HG02884 (cell line): ENCODE results near the gene MAP2K6.

Experiments
- ATAC-seq: cut with Tn5 transposase; IDR thresholded peaks from one replicate; pipeline ENCODE4 v1.9.1; 2021; ENCODE audit warnings: mild to moderate bottlenecking, moderate library complexity; ENCODE audit not compliant: unreplicated experiment

Gene MAP2K6

DNA sequence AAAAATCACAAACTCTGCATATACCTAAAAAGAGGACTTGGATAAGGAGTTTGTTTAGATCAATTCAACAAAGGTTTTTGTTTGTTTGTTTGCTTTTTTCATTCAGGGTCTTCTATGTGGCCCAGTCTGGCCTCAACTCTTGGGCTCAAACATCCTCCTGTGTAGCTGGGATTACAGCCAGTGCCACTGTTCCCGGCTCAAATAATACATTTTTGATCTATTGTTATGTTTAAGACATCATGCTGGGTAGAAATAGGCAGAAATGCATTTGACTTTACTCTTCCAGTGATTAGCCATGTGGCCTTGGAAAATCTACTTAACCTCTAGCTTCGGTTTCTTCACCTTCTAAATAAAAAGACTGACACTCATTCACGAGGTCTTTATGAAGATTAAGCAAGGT, 11.5 kb downstream of the MAP2K6 start:
- no peak for ATAC-seq

DNA sequence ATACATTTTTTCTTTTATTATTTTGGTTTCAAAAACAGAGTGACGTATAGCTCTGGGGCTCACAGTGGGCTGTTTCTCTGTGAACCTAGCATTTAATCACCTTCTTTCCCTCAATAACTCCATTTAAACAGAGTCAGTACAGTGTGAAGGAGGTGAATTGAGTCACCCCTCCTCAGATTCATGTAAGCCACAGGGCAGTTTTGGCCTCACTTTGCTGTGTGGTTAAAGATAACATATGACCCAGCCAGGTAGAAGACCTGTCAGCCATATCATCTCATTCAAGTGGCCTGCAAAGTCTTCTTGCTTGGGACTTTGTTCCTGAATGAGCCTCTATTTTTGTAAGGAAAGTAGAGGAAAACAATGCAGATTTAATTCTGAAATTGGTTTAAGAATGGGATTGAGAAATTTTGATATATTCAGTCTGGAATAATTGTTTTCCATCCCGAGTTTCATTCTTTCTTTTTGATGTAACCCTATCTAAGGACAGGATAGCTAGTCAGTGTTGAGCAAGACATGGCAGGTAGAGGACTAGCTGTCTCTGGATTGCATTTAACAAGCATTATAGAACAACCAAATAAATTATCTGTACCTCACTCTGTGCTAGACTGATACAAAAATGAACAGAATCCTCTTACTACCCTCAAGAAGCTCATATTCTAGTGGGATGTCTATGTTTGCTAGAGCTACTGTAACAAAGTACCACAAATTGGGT, 13.1 kb downstream of the MAP2K6 start:
- no peak for ATAC-seq

DNA sequence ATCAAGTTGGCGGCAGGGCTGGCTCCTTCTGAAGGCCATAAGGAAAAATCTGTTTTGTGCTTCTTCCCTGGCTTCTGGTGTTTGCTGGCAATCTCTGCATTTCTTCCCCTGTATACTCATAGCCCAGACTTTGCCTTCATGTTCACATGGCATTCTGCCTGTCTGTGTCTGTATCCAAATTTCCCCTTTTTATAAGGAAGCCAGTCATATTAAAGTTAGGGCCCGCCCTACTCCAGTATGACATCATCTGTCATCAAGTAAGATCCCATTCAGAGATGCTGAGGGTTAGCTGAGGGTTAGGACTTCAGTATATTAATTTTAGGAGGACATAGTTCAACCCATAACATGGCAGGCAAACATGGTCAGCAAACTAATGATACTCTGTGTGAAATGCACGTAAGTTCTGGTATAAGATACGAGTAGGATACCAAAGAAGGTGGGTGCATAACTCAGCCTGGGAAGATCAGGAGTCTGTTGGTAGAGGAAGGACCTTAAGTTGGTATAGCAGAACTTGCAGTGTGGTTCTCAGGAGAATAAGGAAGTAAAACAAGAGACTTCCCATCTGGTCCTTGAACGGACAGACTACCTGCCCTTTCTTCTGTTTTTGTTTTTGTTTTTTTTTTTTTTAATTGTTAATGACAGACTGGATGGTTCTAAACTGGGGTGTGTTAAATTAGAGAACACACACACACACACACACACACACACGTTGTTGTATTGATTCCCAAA, 13.9 kb downstream of the MAP2K6 start:
- no peak for ATAC-seq

DNA sequence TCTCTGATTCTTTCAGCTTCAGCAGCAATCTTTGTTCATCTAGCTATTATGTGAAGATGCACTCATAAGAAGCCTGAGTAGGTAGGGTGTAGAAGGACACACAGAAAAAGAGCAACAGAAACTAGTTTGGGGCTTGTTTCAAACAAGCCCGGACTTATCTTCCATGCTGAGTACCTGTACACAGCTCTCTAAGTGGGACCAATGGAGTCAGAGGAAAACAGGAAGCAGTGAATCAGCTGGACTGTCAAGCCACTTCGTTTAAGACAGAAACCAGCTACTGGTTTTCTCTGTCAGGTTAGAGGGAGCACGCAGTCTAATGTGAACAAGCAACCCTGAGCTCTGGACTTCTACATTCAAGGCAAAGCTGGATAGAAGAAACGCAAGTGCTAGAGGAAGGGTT, 16.0 kb downstream of the MAP2K6 start:
- no peak for ATAC-seq

DNA sequence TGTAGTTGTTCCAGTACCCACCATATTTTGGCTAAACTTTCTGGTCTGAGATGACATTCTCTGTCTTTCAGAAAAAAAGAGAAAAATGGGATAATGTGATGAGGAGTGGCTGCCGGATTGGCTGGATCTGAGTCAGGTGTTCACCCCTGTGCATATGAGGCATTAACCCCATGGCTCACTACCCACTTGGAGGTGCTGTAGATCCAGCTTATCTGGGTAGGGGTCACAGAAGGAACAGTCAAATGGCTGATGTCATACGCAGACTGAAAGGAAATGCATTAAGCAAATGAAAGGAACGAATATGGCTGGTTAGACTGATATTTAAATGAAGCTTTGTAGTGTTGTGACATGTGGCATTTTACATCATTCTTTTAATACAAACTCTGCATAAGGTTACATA, 17.3 kb downstream of the MAP2K6 start:
- no peak for ATAC-seq

DNA sequence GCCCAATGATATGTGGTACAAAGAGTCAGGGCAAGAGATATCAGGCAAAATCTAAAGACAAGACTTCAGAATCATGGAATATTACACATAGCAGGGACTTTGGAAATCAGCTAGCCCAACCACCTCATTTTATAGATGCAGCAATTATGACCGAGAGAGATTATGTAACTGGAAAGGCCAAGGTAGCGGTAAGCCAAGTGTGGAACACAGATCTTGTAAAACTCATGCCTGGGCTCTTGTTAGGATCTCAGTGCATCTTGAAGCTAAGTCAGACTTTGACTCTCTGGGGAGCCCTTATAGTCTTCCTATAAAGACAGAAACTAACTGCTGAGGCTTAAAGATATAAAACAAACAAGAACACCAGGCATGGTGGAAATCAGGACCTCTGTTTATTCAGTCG, 18.6 kb downstream of the MAP2K6 start:
- no peak for ATAC-seq

DNA sequence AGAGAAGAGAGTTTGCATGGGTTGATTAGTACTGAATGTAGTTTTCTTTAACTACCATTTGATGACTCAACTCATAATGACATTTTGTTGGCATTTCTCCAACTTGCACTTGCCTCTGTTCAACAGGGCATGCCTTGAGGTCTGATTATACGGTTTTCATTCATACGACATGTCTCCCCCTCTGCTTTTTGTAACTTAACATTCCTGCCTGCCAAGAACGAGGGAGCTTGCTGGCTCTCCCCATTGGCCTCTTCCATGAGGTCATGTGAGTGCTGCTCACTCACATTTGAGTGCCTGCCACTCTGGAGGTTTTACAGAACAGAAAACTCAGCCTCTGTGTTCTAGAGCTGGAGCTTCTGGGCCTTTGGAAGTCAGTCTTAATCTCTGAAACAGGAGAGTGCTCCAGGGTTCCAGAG, 19.7 kb downstream of the MAP2K6 start:
- no peak for ATAC-seq

DNA sequence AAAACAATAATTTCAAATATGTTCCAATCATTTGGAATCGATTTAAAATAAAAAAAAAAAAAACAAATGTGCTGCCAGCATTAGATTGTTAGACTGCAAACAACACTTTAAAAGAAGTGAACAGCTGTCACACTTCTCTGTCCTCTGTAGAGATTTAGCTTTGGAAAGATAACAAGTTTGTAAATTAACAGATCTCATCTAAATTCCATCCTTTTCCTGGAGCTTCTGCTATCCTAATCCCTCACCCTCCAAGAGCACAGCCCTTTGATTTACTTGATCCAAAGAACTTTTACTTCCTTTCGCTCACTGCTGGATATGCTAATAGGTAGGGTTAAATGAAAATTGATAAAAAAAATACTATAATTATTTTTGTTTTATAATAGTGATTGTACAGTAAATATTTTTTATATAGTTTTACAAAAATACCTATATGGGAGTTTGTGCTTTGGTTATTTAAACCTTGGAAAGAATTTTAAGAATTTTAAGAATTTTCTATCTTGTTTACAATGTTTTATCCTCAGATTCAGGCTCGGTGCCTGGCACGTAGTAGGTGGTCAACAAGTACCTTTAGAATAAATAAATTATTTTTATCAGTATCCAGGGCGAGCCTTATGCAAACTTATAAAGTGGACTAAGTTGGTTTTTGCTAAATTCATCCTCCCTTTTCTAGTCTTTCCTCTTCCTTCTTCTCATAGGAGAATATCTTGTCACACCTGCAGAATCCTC, 21.6 kb downstream of the MAP2K6 start:
- ATAC-seq: no peak

DNA sequence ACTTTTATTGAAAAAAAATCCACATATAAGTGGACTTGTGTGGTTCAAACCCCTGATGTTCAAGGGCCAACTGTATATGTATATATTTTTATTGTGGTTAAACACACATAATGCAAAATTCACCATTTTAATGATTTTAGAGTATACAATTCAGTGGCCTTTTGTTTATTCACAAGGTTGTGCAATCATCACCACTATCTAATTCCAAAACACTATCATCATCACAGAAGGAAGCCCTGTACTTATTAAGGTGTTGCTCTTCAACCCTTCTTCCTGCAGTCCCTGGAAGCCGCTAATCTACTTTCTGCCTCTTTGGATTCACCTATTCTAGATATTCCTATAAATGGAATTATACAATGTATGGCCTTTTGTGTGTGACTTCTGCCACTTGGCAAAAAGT, 23.0 kb downstream of the MAP2K6 start:
- no peak for ATAC-seq

DNA sequence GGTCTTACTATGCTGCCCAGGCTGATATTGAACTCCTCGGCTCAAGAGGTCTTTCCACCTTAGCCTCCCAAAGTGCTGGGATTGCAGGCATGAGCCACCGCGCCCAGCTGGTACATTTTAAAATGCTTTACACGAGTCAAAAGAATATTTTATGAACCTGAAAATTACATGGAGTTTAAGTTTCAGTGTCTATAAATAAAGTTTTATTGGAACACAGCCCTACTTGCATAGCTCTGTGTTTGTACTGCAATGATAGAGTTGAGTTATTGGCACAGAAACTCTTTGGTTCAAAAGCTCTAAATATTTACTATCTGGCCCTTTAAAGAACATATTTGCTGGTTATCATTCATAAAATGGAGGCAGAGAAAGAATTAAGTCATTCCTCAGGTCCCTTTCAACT, 24.3 kb downstream of the MAP2K6 start:
- ATAC-seq: no peak

DNA sequence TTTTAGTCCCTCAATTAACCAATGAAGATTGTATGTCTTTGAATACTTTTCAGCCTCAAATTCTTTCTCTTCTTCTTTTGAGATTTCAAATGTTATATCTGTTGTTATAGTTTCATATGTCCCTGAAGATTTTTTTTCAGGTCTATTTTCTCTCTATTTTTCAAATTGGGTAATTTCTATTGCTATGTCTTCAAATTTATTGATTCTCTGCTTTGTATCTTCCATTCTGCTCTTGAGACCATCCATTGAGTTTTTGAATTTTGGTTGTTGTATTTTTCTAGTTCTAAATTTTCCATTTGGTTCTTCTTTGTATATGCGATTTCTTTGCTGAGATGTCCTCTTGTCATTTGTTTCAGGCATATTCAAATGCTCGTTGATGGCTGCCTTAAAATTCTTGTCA, 26.7 kb downstream of the MAP2K6 start:
- ATAC-seq: no peak

DNA sequence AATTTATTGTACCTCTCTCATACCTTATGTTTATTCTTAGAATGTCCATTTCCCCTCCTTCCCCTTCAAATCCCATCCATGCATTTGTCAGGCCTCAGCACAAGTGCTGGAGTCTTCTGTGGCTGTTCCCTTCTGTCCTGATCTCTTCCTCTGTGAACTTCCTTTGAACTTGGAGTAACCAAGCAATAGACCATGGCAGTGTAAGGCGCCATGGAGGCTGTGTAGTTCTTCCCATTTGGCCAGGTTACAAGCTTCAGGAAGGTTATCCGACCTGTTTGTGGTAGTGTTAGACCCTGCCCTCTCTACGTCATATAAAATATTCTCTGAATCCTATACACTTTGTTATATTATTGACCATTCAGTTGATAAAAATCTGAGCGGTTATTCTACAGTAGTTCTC, 28.6 kb downstream of the MAP2K6 start:
- no peak for ATAC-seq

DNA sequence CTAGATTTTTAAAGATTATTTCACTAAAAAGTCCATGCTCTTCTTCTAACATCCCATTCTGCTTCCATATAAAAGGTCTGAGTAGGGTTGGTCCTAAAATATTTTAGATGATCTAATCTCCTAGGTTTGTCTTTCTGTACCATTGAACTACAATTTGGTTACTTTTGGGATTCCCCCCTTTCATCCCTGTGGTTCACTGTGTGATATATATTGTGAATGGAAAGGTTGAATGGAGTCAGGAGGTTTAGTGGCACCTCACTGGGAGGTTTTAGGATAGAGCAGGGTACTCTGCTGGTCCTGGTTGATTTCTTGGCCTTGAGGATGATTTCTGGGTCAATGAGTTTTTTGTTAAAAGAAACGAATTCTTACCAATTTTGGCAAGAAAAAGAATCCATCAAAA, 29.5 kb downstream of the MAP2K6 start:
- ATAC-seq: no peak

DNA sequence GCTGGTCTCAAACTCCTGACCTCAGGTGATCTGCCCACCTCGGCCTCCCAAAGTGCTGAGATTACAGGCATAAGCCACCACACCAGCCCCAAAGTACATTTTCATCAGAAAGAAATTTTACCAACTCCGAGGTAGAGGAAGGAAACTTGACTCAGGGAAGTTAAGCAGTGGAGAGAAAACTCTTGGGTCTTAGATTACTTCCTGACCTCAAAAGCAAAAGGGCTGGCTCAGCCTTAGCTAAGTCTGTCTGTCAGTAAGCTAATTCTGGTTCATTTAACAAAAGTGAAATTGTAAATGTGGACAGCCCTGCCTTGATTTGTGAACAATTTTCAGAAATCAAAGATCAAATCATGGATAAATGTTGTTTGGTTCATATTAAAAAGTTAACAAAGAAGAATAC, 30.6 kb downstream of the MAP2K6 start:
- ATAC-seq: no peak

DNA sequence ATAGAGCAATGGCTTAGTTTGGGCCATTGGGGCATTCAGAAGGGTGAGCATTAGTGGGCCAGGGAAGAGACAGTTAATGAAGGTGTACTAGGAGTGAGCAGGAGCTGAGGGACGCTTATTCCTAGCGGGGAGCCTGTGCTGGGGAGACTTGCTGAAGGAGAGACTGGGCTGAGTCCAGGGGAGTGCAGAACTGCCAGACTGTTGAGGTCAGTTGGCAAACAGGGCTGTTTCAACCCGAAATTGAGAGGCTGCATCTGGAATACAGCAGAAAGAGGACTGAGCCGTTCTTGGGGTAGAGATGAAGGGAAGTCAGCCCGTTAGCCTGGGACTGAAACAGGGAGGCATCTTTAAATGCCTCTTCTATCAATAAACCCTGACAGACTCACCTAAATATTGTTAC, 33.2 kb downstream of the MAP2K6 start:
- ATAC-seq: no peak

DNA sequence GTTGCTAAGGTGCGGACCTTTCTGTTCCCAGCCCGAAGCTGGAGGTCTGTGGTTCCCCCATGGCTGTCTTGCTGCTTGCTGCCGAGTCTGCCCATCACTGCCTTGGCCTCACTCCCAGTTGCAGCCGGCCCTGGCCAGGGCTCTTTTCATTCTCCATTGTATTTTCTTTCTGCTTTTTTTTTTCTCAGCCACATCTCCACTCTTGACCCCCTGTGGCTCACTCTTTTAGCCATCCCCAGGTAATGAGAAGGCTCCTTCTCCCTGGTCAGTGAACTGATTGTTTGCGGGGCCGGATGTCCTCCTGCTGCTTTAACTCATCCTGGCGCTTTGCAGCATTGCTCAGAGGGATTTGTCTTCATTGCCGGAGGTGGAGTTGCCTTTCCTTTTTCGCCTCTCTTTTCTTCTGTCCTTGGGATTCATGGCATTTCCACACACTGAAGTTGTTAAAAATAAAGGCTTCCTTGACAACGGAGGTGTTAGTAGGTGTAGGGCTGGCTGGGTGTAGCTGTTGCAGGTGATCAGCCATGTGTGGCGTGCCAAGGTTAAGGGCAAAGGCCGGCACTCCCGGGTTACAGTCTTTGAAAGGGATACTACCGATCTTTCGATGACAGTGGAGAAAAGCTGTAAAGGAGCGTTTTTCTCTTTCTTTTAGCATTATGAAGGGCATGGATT, 34.1 kb downstream of the MAP2K6 start:
- ATAC-seq: no peak

DNA sequence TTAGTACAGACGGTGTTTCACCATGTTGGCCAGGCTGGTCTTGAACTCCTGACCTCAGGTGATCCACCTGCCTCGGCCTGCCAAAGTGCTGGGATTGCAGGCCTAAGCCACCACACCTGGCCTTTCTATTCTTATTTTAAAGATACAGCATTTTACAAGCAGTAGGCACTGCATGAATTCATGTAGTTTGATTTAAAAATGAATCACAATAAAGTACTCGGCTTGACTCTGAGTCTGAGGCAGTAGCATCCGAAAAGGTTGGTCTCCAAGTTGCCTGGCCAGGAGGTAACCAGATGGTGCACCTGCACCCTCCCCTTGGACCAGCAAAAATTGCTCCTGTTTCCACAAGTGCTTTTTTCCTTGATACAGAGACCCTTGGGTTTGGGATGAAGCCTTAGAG, 35.6 kb downstream of the MAP2K6 start:
- no peak for ATAC-seq

DNA sequence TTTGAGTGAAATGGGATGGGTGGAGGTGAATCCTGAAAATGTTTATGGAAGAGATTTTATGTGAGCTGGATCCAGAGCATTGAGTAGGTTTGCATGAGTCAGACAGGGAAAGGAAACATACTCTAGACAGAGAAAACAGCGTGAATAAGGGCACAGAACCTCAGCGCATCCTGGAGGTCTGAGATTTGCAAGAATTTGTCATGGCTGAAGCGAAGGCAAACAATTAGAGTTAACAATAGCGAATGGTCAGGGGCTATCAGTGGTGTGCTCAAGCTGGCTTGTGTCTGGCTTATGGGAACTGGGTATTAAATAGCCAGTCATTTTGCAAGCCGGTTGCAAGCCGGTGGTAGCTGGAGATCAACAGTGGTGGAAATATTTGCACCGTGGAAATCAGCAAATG, 36.4 kb downstream of the MAP2K6 start:
- no peak for ATAC-seq

DNA sequence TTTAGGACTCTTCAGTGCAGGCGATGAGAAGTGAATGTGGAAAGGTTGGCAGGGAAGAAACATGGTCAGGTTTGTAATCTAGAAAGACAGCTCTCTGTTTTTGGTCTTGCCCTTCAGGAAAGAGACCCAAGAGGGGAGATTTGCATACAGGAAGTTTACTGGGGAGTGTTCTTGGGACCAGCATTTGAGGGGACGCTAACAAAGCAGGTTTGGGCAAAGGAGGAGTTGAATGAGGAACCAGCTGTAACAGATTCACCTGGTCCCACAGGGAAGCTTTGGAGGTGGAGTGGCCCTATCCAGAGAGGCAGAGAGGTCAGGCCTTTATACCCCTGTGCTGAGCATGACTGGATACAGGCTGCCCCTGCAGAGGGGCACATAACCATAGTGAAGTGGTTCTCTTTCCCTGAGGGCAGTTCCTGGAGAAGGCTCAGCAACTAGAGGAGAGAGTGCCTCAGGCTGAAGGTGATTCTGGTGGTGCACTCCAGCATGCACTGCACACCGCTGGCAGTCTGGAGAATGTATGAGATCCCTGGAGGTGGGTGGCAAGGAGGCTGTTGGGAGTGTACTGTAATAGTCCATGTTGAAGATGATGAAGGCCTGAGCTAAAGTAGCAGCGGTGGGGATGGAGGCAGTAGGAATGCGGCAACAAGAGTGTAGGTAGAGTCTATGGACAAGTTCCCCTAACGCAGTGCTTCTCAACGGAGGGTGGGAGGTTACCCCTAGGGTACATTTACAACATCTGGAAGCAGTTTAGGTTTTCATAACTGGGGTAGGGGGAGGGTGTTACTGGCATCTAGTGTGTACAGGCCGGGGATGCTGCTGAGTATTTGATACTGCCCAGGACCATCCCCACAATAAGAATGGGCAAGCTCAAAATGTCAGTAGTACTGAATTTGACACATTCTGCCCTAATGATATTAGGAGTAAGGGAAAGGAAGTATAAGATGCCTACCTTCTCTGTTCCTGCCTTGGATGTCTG, 37.2 kb downstream of the MAP2K6 start:
- ATAC-seq: peak; percentile 84

DNA sequence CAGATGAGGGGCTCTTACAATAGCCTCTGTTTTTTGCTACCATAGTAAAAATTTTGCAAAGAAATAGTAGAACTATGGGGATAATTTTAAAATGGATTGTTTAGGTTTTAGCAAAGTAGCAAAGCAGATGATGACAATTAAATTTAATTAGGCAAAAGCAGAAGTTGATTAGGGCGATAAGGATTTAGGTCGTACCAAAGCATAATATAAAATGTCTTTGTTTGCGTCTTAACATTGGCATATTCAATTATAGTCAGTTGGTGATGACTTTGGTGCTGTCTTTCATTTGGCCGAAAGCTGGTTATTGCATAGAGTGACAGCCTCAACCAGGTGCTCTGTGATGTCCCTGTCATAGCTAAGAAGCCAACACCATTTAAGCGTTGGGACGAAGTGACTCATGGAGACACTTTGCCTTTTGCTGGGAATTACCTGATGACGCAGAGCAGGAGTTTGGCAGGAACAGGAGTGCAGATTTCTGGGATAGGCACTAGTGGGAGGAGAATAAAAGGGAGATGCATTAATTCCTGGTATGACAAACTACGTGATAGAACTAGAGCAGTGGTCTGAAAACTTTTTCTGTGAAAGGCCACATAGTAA, 38.3 kb downstream of the MAP2K6 start:
- ATAC-seq: no peak
